ENCODE data around the gene STK24.

- TF ChIP-seq POLR2A (IDR thresholded peaks at IDR 0.05) = no peak
- TF ChIP-seq, protein P1, sequence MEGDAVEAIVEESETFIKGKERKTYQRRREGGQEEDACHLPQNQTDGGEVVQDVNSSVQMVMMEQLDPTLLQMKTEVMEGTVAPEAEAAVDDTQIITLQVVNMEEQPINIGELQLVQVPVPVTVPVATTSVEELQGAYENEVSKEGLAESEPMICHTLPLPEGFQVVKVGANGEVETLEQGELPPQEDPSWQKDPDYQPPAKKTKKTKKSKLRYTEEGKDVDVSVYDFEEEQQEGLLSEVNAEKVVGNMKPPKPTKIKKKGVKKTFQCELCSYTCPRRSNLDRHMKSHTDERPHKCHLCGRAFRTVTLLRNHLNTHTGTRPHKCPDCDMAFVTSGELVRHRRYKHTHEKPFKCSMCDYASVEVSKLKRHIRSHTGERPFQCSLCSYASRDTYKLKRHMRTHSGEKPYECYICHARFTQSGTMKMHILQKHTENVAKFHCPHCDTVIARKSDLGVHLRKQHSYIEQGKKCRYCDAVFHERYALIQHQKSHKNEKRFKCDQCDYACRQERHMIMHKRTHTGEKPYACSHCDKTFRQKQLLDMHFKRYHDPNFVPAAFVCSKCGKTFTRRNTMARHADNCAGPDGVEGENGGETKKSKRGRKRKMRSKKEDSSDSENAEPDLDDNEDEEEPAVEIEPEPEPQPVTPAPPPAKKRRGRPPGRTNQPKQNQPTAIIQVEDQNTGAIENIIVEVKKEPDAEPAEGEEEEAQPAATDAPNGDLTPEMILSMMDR (IDR thresholded peaks at IDR 0.05) = no peak
Measured at GRCh38 chr13:98439896-98440295, 137.0 kb downstream of the STK24 start.

Measured in tibial nerve (tissue), 3 donors.